ENCODE measurements around the gene NENF.

- TF ChIP-seq CTCF (IDR thresholded peaks at IDR 0.05; ENCODE audit: low read length) (no peak), EZH2 (IDR thresholded peaks at IDR 0.05; ENCODE audit: borderline replicate concordance, low read length) (no peak)
These were observed 6.1 kb downstream of the NENF start for GRCh38 chr1:212438831-212439237.
